ENCODE results near the gene NENF.
A peak's percentile ranks its signal among the peaks of the same experiment; 100 is the strongest.
"Not testable (repeated sequence)": the region's sequence is repeated elsewhere in the genome, so short reads cannot be mapped to it uniquely, and the experiment has no call there.

Gene NENF

DNA sequence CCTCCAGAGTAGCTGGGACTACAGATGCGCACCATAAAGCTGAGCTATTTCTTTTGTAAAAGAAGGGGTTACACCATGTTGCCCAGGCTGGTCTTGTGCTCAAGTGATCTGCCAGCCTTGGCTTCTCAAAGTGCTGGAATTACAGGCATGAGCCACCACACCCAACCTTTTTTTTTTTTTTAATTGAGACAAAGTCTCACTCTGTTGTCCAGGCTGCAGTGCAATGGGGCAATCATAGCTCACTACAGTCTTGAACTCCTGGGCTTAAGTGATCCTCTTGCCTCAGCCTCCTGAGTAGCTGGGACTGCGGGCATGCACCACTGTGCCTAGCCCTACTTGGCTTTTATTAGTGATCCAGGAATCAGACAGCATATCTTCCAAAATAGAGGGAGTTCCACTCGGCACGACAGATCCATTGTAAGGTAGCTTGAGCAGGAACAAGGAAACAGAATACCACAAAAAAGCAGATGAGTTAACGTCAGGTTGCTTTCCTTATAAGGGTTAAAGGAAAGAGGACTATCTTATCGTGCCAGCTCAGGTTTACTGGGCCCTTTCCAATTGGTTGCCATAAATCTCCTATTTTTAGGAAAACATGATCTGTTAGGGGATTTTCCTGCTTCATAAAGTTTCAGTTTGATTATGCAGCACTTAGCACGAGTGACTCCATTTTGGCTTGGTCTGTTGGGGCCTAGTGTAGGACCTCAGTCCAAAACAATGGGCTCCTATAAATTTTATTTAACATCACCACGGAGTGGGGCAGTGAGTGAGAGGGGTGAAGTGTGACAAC is 45.2 kb downstream of the NENF start:
- DNase-seq (ENCODE audit: low read depth, low spot score) = no peak
- in situ Hi-C loops (cut with HindIII; ENCODE audit: low sequenced_read_pairs) = no loop called here
- no peak overlapping the region for H3K4me3 ChIP-seq (ENCODE audit: low read depth, low read length)
- TF ChIP-seq, protein P1, sequence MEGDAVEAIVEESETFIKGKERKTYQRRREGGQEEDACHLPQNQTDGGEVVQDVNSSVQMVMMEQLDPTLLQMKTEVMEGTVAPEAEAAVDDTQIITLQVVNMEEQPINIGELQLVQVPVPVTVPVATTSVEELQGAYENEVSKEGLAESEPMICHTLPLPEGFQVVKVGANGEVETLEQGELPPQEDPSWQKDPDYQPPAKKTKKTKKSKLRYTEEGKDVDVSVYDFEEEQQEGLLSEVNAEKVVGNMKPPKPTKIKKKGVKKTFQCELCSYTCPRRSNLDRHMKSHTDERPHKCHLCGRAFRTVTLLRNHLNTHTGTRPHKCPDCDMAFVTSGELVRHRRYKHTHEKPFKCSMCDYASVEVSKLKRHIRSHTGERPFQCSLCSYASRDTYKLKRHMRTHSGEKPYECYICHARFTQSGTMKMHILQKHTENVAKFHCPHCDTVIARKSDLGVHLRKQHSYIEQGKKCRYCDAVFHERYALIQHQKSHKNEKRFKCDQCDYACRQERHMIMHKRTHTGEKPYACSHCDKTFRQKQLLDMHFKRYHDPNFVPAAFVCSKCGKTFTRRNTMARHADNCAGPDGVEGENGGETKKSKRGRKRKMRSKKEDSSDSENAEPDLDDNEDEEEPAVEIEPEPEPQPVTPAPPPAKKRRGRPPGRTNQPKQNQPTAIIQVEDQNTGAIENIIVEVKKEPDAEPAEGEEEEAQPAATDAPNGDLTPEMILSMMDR (IDR thresholded peaks at IDR 0.05; ENCODE audit: low read depth, low read length) = no peak

DNA sequence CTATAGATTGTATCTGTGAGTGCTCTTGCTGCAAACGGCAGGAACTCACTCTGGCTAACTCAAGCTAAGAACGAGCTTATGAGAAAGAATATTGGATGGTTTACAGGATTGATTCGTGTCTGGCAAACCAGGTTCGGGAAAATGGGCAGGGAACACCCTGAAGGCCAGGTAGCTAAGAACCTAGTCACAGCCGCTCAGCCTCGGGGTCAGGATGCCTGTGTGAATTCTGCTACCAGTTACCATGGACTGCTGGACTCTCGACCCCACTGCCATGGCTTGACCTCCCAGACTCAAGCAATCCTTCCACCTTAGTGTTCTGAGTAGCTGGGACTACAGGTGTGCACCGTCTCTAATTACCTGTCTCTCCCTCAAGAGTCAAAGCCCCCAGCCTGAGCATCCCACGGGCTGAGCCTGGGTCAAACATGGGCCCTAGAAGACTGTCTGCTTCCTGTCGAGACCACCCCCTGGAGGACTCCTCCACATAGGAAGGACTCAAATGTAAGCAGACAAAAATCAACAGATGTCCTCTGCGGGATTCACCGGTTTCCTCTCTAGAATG is 45.8 kb downstream of the NENF start:
- peak; percentile 34 for DNase-seq (ENCODE audit: low read depth, low spot score)
- in situ Hi-C loops (cut with HindIII; ENCODE audit: low sequenced_read_pairs) = no loop called here
- TF ChIP-seq, protein P1 (IDR thresholded peaks at IDR 0.05; ENCODE audit: low read depth, low read length) = no peak
- H3K4me3 ChIP-seq (ENCODE audit: low read depth, low read length) = no peak overlapping the region

DNA sequence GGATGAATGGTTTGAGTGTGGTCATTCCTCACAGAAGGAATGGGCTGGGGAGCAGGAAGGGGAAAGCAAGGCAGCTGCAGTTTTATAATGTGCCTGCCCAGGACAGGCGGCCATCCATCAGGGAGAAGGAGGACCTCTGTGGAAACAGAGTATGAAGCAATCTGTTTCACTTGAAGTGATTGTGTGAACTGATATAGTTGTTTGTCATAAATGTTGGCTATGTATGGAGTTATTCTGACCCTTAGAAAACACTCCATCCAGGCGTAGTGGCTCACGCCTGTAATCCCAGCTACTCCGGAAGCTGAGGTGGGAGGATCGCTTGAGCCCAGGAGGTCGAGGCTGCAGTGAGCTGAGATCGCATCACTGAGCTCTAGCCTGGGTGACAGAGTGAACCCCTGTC is 46.5 kb downstream of the NENF start:
- H3K4me3 ChIP-seq (ENCODE audit: low read depth, low read length) = no peak overlapping the region
- TF ChIP-seq, protein P1 (IDR thresholded peaks at IDR 0.05; ENCODE audit: low read depth, low read length) = no peak
- in situ Hi-C loops (cut with HindIII; ENCODE audit: low sequenced_read_pairs) = no loop called here
- DNase-seq (ENCODE audit: low read depth, low spot score) = no peak

DNA sequence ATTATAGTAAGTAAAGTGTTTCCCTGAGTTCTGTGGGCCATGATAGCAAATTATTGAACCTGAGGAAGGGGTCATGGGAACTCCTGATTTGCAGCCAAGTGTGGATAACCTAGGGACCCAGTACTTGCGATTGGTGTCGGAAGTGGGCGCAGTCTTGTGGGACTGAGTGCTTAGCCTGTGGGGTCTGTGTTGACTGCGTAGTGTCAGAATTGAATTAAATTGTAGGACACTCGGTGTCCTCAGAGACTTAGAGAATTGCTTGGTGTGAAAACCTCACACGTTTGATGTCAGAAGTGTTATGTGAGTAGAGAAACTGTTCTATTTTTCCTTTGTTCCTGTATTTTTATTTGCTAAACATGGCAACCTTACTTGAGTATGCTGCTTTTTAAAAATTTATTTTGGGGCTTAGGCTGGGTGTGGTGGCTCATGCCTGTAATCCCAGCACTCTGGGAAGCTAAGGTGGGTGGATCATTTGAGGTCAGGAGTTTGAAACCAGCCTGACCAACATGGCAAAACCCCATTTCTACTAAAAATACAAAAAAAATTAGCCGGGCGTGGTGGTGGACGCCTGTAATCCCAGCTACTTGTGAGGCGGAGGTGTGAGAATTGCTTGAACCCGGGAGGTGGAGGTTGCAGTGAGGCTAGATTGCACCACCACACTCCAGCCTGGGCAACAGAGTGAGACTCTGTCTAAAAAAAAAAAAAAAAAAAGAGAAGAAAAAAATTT is 48.2 kb downstream of the NENF start:
- in situ Hi-C loops (cut with HindIII; ENCODE audit: low sequenced_read_pairs); H3K4me3 ChIP-seq (ENCODE audit: low read depth, low read length); DNase-seq (ENCODE audit: low read depth, low spot score): not testable (repeated sequence)

DNA sequence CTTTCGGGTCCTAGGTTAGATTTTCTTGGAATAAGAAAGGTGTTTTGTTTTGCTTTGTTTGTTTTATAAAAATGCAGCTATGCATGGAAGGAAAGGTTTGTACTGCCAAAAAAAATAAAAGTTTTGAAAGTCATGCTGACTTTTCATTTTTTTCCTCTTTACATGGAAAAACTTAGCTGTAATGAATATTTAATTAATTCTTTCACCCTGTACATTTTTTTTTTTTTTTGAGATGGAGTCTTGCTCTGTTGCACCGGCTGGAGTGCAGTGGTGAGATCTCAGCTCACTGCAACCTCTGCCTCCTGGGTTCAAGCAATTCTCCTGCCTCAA is 48.7 kb downstream of the NENF start:
- H3K4me3 ChIP-seq (ENCODE audit: low read depth, low read length) = no peak overlapping the region
- TF ChIP-seq, protein P1 (IDR thresholded peaks at IDR 0.05; ENCODE audit: low read depth, low read length) = no peak
- in situ Hi-C loops (cut with HindIII; ENCODE audit: low sequenced_read_pairs) = no loop called here
- DNase-seq (ENCODE audit: low read depth, low spot score) = no peak

DNA sequence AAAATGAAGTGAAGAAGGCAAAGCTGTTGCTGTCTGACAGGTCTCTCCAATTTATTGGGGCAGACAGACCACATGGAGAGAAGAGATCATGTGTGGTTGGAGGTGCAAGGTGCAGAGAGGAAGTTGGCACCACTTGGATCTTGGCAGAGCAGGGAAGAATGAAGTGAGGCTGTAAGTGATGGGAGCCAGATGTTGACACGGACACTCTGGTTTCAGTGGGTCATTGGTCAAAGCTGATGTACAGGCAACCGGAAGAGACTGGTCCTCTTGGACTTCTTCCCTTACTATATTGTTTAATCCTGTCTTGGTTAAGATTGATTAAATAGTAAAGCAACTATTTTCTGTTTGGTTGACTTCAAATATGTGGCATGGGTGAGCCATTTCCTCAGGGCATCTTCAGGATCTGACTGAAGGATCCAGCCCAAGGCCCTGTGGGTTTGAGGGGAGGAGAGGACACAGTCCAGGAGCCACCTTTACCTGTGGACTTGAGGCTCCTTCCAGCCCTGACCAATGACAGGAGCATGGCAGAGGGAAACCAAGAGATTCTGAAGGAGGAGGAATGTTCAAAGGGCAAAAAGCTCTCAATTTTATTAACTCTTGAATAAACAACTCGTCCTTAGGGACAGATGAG is 49.4 kb downstream of the NENF start:
- in situ Hi-C loops (cut with HindIII; ENCODE audit: low sequenced_read_pairs) = no loop called here
- DNase-seq (ENCODE audit: low read depth, low spot score) = no peak
- H3K4me3 ChIP-seq (ENCODE audit: low read depth, low read length) = no peak overlapping the region
- TF ChIP-seq, protein P1 (IDR thresholded peaks at IDR 0.05; ENCODE audit: low read depth, low read length) = no peak
